Fibroblast of skin of right biceps (primary cell): Measurements from ENCODE around the gene CPEB4.

Experiments used
- DNase-seq: peaks from one replicate; pipeline ENCODE4 v3.0.0-alpha.2; 2013

Gene CPEB4

DNA sequence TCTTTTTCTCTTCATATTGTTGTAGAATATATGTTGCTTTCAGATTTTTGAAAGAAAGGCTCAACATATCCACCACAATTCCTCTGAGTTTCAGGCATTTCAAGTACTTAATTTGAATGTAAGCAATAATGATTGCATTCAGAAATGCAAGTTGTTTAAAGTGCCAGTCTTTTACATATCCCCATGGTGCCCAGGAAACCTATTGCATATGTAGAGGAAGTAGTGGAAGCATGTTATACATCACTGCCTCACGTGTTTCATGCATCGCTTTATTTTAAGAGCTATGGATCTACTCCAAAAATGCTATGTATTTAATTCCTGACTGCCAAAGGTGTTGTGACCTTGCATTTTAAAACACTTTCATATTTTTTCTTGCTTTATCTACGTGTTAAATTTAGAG, 28.1 kb downstream of the CPEB4 start:
- DNase-seq: no peak

DNA sequence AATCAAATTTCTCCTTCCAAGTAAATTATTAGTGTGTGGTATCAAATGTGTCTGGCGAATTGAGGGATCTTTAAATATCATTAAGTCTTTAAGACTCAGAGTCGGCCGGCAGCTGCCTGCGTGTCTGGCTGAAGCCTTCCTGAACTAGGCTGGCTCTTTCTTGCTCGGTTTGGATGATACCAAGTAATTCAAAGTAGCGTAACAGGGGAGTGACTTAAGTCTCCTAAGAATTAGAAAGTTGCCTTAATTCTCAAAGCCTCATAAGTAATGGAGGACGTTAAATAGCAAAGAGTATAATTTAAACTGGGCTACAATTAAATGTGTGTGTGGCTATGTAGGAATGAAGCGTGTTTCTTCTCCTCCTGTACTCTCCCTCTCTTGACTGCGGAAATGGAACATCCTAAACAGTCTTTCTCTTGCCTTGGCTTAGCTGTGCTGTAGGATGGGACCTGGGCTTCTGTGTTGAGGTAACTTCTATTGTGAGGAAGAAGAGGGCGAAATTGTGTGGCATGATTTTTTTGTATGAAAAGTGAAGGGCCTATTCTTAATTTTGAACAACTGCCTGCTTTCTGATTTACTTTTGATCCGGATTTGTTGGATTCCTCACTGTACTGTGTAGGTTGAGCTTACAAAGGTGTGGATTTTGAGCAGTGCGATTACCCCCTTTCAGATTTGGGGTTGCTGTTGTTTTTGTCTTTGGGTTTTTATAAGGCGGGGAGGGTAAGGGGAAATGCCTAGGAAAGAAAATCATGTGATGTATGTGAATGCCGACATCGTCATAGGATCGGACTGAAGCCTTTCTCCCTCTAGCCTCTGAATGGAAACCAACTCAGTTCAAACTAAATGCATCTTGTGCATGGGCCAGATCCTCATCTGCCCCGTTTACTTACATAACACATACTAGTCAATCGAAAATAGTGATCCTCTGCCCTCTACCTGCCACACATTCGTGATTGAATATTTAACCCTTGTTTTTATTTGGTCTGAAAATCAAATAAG, 29.9 kb downstream of the CPEB4 start:
- DNase-seq: peak; percentile 89

DNA sequence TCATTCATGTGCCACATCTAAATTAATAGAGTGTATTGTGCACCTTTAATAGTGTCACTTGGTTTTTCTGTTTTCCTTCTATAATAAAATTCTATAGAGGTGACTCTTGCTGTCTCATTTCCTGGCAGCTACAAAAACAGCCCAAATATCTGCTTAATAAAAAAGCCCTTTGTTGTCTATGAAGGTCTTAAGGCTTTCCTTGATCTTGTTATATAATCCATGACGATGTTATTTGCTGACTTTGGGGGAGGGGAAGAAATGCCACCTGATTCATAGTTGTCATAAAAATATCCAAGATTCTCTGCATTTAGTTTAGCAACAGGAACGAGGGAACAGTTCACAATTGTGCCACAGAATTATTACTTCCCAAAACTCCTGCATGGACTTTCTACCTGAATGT, 31.3 kb downstream of the CPEB4 start:
- DNase-seq: peak; percentile 20

DNA sequence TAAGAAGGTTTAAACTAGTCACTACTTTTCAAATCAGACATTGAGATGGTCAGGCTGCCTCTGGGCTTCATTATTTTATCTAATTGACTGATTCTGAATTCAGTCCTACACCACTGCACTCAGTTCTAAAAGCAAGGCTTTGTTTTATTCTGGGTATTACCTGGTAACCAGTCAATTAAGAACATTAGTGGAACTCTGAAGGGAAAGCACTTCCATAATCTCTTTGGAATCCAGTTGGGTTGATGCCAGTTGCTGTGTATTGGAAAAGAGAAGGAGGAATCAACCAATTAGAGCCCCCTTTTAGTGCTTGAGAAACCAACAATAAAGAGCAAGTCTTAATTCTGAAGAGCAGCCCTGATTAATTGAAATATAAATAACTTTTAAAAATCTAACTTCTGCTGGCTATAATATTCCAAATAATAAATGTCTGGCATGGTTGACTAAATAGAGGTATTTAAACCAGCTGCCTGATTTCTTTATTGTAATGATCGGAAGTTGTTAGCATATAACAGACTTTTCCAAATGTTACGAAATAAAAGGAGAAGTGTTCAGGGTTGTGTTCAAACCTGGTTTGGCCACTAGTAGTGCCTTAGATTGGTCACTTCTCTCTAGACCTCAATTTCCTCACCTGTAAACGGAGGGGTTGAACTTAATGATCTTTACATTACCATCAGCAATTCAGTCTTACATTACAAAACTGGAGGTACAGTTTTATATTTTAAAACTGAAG, 32.0 kb downstream of the CPEB4 start:
- DNase-seq: peak; percentile 53

DNA sequence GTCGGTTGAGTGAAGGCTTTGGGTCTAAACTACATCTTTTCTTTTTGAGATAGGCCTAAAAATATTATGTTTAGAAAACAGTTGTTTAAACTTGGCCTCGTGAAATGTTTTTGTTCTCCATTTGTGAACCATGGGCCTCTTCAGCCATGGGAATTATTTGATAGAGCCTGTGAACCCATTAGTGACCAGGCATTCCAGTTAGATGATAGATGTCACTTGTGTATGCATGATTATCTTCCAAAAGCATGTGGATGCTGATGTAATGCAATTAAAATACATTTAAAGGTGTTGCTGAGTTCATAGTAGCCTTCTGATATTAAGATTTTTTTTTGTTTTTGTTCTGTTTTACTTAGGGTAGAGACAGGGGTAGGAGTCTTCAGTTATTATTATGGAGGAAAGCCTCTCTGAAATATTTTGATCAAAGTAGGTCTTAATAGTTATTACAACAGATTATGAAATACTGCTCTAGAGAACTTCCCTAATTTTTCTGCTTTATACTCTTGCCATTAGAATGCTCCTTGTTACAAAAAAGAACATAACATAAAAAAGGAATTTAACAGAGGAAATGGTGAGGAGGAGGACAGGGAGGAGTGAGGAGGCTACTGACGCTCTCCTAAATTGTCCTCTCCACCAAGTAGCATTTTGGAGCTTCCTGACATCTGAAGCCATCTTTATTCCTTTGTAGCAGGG, 32.9 kb downstream of the CPEB4 start:
- DNase-seq: peak; percentile 55

DNA sequence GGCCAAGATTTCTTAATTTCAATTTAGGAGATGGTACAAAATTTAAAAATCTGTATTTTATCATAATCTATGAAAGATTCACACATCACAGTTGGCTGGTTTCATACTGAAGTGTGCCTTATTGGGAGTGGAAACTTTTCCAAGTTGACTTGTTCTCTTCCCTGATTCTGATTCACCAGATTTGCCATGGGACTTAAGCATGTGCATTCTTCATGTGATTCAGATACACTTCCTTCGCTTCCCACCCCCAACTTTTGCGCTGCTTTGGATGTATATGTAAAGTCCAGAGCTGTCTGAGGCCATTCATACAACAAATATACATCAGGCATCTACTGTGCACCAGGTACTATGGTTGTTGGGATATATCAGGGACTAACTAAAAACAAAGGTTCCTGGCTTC, 34.4 kb downstream of the CPEB4 start:
- peak; percentile 40 for DNase-seq

DNA sequence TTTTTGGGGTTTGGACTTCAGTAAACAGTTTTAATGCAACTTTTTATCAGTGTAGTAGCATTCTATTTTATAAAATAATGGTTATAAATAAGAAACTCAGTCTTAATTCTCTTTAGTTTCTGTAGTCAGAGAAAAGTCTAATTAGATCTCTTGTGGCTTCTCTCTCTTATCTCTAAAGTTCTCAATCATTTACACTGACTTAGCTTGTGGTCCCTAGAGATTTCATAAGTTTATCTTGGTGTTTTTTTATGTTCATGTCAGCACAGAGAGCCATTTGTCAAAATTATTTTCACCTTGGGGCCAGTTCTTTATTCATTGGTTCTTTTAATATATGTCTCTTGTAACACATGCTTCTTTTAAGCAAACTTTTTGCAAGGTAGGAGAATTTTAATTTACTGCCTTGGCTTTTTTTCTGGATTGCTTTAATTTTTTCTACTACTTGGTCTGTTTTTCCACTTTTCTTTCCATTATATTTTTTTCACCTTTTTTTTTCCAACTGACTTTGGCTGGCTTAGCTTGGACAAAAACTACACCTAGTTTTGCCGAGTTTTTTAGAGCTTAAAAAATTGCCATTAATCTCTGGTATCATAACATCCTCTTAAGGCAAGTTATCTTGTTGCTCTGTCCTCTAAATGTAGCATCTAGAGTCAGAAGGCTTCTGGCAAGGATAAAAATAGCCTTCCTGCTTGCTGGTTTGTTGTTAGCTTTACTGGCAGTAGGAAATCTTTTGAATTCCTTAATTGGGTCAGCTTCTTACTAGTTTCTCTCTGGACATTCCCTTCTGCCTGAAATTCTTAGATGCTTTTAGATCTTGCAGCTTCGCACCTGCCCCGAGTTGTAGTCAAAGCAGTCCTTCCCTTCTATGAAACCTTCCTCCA, 35.3 kb downstream of the CPEB4 start:
- peak; percentile 27 for DNase-seq

DNA sequence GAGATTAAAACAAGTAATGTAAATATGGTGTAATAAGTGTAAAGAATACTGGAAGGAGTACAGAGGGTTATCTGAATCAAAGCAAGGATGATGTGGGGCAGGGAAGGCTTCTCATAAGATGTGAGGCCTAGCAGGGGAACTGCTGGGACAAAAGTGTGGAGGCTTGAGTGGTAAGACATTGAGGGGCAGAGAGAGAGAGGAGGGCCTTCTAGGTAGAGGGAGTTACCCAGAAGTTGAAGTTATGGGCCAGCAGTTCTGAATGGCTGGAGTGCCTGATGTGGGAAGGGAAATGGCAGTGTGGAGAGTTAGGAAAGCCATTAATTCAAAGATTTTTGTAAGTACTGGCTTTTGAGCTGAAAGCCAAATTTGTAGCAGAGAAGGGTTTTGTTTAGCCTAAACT, 36.8 kb downstream of the CPEB4 start:
- DNase-seq: no peak

DNA sequence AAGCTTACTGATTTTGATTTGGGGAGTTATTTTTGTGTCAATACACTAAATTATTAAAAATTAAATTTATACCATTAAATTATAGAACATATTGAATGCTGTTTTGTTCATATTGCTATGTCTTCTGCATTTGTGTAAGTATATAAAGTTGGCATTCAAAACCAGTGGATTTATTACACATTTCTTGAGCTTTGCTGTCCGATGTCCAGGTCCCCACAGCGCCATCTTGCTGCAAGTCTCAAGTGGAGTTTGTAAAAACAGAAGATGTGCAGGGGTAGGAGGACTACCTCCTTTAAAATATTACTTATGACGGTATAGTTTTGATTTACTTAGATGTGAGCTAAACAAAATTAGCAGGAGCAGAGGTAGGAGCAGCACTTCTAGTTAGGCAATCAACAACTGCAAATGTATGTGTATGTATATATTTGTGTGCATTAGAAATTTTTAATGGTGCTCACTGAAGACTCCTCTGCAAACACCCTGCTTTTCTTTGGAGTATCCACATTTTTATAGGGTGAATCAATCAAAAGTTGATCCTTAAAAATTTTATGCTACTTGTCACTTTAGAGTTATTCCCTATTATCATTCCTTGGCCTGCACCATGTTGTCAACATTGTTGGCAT, 37.4 kb downstream of the CPEB4 start:
- DNase-seq: peak; percentile 25

DNA sequence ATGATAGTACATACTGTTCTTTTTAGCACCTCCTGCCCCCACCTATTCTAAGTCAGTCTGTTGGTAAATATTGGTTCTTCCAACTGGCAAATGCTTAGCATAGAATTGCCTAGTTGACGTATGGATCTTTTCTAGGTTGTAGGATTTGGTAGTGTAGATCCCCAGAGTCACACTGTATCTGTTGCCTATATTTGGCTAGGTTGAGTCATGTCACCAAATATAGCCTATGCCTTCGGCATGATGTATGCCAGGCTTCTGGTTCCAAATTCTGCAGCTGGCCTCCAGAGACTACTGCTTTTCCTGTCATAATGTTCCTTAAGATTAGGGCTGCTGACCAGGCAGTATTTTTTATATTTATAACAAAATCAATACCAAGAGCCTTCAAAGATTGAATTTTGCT, 38.2 kb downstream of the CPEB4 start:
- peak; percentile 52 for DNase-seq

DNA sequence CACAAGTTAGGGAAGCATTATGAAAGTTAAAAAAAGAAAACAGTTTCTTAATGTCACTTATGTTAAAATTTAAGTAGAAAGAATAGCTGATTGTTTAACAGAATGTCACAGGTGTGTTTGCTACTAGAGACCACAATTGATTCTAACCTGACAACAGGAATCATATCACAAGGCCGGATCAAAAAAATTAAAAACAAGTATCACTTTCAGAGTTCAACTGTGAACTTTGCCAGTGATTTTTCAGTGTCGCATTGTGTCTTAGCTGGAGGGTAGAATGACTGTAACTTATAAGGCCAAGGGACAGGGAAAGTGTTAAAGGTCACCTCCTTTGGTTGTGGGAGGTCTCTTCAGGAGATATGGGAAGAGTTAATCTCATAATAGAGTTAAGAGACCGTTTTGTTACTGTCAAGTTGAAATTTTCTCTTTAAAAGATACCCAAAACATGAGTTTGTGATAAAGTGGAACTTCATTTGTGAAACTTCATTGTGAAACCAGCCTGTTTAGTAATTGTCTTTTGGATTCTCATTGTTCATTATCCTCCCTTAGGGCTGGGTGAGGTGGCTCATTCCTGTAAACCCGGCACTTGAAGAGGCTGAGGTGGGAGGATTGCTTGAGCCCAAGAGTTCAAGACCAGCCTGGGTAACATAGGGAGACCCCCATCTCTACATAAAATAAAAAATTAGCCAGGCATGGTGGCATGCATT, 40.9 kb downstream of the CPEB4 start:
- no peak for DNase-seq

DNA sequence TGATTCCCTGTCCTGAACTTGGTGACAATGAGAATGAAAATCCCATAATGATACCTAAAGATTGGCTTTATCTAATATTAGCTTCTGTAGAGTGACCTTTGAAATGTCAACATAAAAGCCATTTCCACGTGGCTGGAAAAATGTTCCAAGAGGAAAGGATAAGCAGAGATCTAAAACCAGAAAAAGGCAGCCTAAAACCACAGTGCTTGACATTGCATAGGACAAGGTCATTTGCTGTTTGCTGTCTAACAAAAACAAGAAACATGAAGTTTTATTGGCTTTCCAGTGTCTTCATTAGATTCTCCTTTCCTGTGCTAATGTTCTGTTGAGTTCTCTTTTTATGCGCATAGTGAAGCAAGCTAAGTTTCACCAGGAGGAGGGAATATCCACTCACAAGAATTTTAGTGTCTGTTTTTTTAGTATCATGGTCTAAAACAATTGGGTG, 44.6 kb downstream of the CPEB4 start:
- no peak for DNase-seq

DNA sequence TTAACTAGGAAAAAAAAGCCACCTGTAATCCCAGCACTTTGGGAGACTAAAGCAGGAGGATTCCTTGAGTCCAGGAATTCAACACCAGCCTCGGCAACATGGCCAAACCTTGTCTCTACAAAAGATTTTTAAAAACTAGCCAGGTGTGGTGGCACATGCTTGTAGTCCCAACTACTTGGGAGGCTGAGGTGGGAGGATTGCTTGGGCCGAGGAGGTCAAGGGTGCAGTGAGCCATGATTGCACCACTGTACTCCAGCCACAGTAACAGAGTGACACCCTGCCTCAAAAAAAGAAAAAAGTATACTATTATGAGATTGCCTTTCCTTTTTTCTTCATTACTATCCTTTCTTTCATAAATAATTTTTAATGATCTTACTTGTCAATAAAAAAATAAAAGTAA, 45.8 kb downstream of the CPEB4 start:
- DNase-seq: no peak

DNA sequence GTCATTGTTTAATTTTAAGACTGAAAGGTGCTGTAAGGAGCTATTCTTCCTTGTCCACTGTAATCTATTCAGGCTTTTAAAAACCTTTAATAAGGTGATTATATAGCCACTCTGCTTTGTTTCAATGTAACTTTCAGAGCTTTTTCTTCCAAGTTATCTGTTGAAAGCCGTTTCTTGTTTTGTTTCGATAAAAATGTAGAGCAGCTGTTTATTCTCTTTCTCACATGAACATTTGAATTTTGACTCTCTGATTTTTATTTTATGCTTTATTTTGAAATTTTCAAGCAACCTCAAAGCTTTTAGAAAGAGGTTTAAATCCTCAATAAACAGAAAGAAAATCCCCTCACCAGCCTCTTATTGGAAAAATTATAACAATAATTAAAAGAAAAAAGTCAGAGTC, 47.2 kb downstream of the CPEB4 start:
- no peak for DNase-seq

DNA sequence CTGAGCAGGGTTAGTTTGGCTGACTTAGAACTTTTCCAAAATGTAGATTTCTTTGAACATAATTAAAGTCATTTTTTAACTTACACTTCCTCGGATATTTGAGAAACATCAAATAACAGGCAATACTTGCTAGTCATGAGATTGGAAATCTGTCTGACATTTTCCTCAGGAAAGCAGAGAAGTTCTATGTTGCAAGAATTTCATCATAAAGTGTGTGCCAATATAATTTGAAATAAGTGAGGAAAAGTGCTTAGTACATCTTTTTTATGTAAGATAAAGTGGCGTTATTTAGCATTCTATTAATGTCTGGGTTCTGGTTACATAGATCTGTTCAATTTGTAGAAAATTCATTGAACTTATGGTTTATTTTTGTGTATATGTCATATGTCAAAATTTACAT, 52.1 kb downstream of the CPEB4 start:
- DNase-seq: no peak

DNA sequence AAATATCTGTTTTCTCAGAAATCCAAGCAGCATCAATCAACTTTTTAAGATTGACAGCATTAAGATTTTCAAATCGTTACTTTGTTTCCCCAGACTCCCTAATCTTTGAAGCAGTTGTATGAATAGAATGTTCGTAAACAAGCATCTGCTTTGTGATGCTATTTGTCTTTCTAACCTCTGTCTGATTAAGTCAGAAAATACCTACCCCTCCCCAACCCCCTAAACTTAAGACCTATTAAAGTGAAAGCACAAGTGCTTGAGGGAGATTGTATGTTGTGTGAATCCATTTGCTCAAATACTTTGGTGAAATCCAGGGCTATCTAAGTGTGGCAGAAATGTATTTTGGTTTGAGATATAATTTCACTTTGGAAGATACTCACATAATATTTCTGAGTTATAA, 53.0 kb downstream of the CPEB4 start:
- no peak for DNase-seq

DNA sequence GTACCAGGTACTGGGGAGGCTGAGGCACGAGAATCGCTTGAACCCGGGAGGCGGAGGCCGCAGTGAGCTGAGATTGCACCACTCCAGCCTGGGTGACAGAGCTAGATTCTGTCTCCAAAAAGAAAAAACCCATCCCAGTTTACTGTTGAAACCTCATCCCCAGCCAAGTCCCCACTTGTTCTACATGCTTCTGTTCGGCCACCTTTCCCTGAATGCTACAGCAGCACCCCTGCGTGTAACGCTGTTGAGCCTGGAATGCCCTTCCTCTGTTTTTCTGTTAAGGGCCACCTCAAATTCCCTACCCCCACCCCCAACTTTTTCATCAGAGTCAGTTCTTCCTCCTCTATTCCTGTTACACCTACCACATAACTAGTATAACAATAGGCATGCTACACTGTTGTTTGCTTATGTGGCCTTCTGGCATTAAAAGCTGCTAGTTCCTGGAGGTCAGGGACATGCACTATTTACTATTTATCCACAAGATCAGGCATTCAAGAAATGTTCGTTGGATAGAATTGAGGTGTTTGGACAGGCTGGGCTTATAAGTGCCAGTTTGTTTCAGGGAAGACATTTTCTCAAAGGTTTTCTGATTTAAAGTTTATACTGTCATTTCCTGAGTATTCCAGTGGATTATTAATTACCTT, 53.7 kb downstream of the CPEB4 start:
- no peak for DNase-seq

DNA sequence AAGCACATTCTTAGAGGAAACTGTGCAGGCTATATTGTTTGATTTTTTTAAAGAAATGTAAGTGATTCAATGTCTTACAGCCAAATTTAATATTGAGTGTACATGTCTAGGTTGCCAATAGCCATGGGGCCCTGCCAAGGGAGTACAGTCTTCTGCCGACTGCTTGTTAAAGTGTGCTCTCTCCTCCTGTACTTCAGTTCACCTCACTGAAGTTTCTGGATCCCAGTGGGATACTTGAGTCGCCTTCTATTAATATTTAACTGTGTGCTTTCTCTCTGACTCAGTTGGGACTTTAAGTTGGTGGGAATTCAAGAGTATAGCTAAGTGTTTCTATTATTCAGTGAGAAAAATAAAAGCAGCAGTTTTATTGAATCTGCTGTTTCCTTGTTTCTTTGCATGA, 56.4 kb downstream of the CPEB4 start:
- no peak for DNase-seq

DNA sequence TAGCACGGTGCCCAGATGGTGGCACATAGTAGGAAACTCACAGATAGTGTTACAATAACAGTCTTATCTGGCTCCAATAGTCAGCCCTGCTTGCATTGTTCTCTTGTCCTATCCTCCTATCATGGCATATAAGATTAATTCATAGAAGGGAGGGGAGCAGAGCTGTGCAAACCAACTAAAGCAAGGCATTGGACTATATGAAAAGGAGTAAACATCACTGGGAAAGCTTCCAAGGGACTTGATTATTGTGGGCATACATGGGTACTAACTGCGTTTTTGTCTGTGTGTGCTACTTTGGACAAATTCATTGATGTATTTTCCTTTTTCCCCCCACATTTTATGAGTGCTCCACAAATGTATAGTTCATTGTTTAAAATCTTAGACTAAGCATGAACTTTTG, 57.0 kb downstream of the CPEB4 start:
- no peak for DNase-seq

DNA sequence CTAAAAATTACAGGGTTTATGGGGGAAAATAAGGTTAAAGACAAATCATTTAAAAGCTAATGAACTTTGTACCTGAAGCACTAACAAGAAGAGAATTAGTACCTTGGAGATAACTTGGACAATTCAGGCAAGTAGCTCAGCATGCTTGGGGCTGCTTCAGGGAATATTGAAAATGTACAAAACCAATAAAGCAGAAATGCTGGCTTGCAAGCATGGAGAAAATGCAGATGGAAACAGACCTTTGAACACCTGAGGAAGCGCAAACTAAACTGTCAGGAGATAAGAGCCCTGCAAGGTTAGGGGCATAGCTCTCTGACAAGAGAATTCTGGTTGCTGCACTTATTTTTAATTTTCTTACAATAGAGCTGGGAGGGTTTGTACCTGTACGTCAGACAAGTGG, 58.2 kb downstream of the CPEB4 start:
- DNase-seq: no peak

DNA sequence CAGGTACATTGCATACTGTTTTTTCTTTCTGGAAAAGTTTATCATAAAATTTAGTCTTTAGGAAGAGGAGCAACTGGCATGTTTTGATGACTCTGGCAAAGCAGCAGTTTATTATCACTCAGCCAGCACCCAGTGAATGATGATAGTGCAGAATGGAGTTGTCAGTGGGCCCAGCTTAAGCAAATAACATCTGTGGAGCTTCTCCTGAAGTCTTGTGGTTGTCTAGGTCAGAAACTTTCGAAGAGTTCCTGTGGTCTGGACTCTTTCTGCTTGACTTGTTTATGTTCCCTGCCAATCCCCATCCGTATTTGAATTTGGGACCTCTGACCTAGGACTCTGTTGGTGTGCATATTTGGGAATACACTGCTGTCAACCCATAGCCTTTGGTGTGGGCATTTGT, 62.7 kb downstream of the CPEB4 start:
- no peak for DNase-seq
